IMR-90 (cell line): ENCODE data around the gene ORC6. TPM values are rescaled to one million over a fixed set of nuclear protein-coding genes. Genes with fewer than 3 reads are reported as not detected.

Experiments
- ATAC-seq: fragments of 200-7000 bp; cut with Tn5 transposase; 2 replicates; pipeline ENCODE4 v1.9.1; 2020; ENCODE audit warnings: low read depth, mild to moderate bottlenecking, moderate library complexity
- BruUV-seq: library from RNA; stranded (reverse); fragments of 400-500 nt; replicated peaks from 2 replicates; lab custom pipeline; 2021; lab: Mats Ljungman, UMichigan
- CTCF ChIA-PET: fragments of 300-600 bp; formaldehyde crosslinking; extraction: SDS; loops from one replicate; lab custom pipeline; 2021; ENCODE audit warnings: antibody characterized with exemption; lab: Yijun Ruan, JAX
- POLR2A ChIA-PET: fragments of 300-600 bp; sonication (Branson Sonifier 250); formaldehyde crosslinking; loops from one replicate; lab custom pipeline; 2022; ENCODE audit warnings: antibody characterized with exemption; ENCODE audit not compliant: unreplicated experiment; lab: Charles Lee
- DNase-seq: peaks from one replicate; pipeline ENCODE4 v3.0.0; 2013
- H2AFZ ChIP-seq: replicated peaks from 2 replicates; pipeline ENCODE3; 2013; ENCODE audit warnings: low read length, mild to moderate bottlenecking; ENCODE audit not compliant: poor library complexity
- H2AK5ac ChIP-seq: 2 replicates; pipeline ENCODE4 v1.6.1; 2013; ENCODE audit warnings: low read depth, low read length, inconsistent platforms
- H2AK9ac ChIP-seq: replicated peaks from 2 replicates; pipeline ENCODE3; 2013; ENCODE audit warnings: mild to moderate bottlenecking, low read depth, low read length, moderate library complexity; ENCODE audit not compliant: poor library complexity
- H2BK120ac ChIP-seq: 2 replicates; pipeline ENCODE4 v1.6.1; 2013; ENCODE audit warnings: low read depth, low read length, inconsistent platforms
- H2BK15ac ChIP-seq: 3 replicates; pipeline ENCODE4 v1.6.1; 2013; ENCODE audit warnings: low read depth, low read length, inconsistent platforms
- H2BK20ac ChIP-seq: 2 replicates; pipeline ENCODE4 v1.6.1; 2013; ENCODE audit warnings: low read depth, mild to moderate bottlenecking, inconsistent platforms, low read length, moderate library complexity
- H2BK5ac ChIP-seq: 2 replicates; pipeline ENCODE4 v1.6.1; 2013; ENCODE audit warnings: mild to moderate bottlenecking, low read depth, low read length, inconsistent platforms; ENCODE audit not compliant: poor library complexity, severe bottlenecking
- H3K14ac ChIP-seq: replicated peaks from 2 replicates; pipeline ENCODE4 v1.6.1; 2013; ENCODE audit warnings: low read depth, low read length, inconsistent platforms
- H3K18ac ChIP-seq: 2 replicates; pipeline ENCODE4 v1.6.1; 2013; ENCODE audit warnings: low read depth, low read length, control low read depth
- H3K23ac ChIP-seq: 2 replicates; pipeline ENCODE4 v1.6.1; 2013; ENCODE audit warnings: low read depth, low read length, inconsistent platforms
- H3K27ac ChIP-seq: 2 replicates; pipeline ENCODE4 v1.5.1; 2013; ENCODE audit warnings: mild to moderate bottlenecking, control low read depth, low read length; ENCODE audit not compliant: insufficient read depth
- H3K27me3 ChIP-seq: 2 replicates; pipeline ENCODE4 v1.6.1; 2013; ENCODE audit warnings: low read length; ENCODE audit not compliant: control insufficient read depth, insufficient read depth
- H3K36me3 ChIP-seq: 2 replicates; pipeline ENCODE4 v1.6.1; 2013; ENCODE audit warnings: low read length, mixed read lengths; ENCODE audit not compliant: control insufficient read depth, insufficient read depth
- H3K4ac ChIP-seq: 2 replicates; pipeline ENCODE4 v1.6.1; 2013; ENCODE audit warnings: low read depth, low read length, inconsistent platforms
- H3K4me1 ChIP-seq: 2 replicates; pipeline ENCODE4 v1.6.1; 2013; ENCODE audit warnings: low read length, mixed read lengths; ENCODE audit not compliant: control insufficient read depth, insufficient read depth
- H3K4me2 ChIP-seq: 2 replicates; pipeline ENCODE4 v1.6.1; 2013; ENCODE audit warnings: low read depth, mild to moderate bottlenecking, control low read depth, low read length, moderate library complexity
- H3K4me3 ChIP-seq: 2 replicates; pipeline ENCODE4 v1.5.1; 2013; ENCODE audit warnings: low read depth, mild to moderate bottlenecking, control low read depth, low read length, moderate library complexity; ENCODE audit not compliant: insufficient read depth
- H3K56ac ChIP-seq: 2 replicates; pipeline ENCODE4 v1.6.1; 2013; ENCODE audit warnings: low read length, inconsistent platforms; ENCODE audit not compliant: insufficient read depth; ENCODE audit errors: extremely low read depth
- H3K79me1 ChIP-seq, 2 experiments: 2 replicates each; pipeline ENCODE4 v1.6.1; 2013; ENCODE audit warnings: low read length in 2 of 2, inconsistent platforms in 1 of 2, low read depth in 1 of 2
- H3K9ac ChIP-seq: 2 replicates; pipeline ENCODE4 v1.6.1; 2013; ENCODE audit warnings: low read depth, low read length, control low read depth
- H3K9me1 ChIP-seq: 2 replicates; pipeline ENCODE4 v1.6.1; 2013; ENCODE audit warnings: low read length, inconsistent platforms; ENCODE audit not compliant: insufficient read depth
- H3K9me3 ChIP-seq: 2 replicates; pipeline ENCODE4 v1.6.1; 2013; ENCODE audit warnings: low read length; ENCODE audit not compliant: control insufficient read depth, insufficient read depth
- H4K20me1 ChIP-seq: 2 replicates; pipeline ENCODE4 v1.6.1; 2013; ENCODE audit warnings: low read length, inconsistent platforms; ENCODE audit not compliant: insufficient read depth
- H4K5ac ChIP-seq: 2 replicates; pipeline ENCODE4 v1.6.1; 2013; ENCODE audit warnings: mild to moderate bottlenecking, low read depth, low read length, control low read depth
- H4K8ac ChIP-seq, 2 experiments: 2 replicates each; pipeline ENCODE4 v1.6.1; 2013; ENCODE audit warnings: low read depth in 2 of 2, low read length in 2 of 2, control low read depth in 1 of 2, inconsistent platforms in 1 of 2
- H4K91ac ChIP-seq: 2 replicates; pipeline ENCODE4 v1.6.1; 2013; ENCODE audit warnings: low read depth, low read length, inconsistent platforms; ENCODE audit not compliant: insufficient read depth
- BHLHE40 ChIP-seq: fragments of 150-350 bp; IDR thresholded peaks from 2 replicates; pipeline ENCODE4 v1.6.1; 2016; ENCODE audit warnings: mild to moderate bottlenecking, low read depth, low read length
- CEBPB ChIP-seq: IDR thresholded peaks from 2 replicates; pipeline ENCODE4 v1.6.1; 2012; ENCODE audit warnings: low read depth, low read length, improper control_type of control experiment
- CHD1 ChIP-seq: IDR thresholded peaks from 2 replicates; pipeline ENCODE4 v1.6.1; 2012; ENCODE audit warnings: low read depth, low read length, improper control_type of control experiment
- CTCF ChIP-seq: conservative IDR thresholded peaks from 2 replicates; pipeline ENCODE4 v1.5.1; 2012; ENCODE audit warnings: mild to moderate bottlenecking, low read depth, low read length, improper control_type of control experiment
- ELK1 ChIP-seq: fragments of 150-350 bp; IDR thresholded peaks from 2 replicates; pipeline ENCODE4 v1.6.1; 2016; ENCODE audit warnings: low read depth, mild to moderate bottlenecking, low read length, moderate library complexity, borderline replicate concordance
- FOS ChIP-seq: fragments of 150-350 bp; IDR thresholded peaks from 2 replicates; pipeline ENCODE4 v1.6.1; 2016; ENCODE audit warnings: low read depth, low read length
- MAFK ChIP-seq: IDR thresholded peaks from 2 replicates; pipeline ENCODE4 v1.6.1; 2012; ENCODE audit warnings: low read depth, low read length, improper control_type of control experiment
- MAZ ChIP-seq: IDR thresholded peaks from 2 replicates; pipeline ENCODE4 v1.6.1; 2012; ENCODE audit warnings: low read depth, mild to moderate bottlenecking, low read length, improper control_type of control experiment, moderate library complexity, borderline replicate concordance
- MXI1 ChIP-seq: IDR thresholded peaks from 2 replicates; pipeline ENCODE4 v1.6.1; 2012; ENCODE audit warnings: low read depth, mild to moderate bottlenecking, low read length, moderate library complexity, borderline replicate concordance
- NFE2L2 ChIP-seq: fragments of 150-350 bp; IDR thresholded peaks from 2 replicates; pipeline ENCODE4 v1.6.1; 2016; ENCODE audit warnings: low read depth, mild to moderate bottlenecking, low read length
- POLR2A ChIP-seq: IDR thresholded peaks from 2 replicates; pipeline ENCODE4 v1.6.1; 2012; ENCODE audit warnings: mild to moderate bottlenecking, low read depth, low read length
- RCOR1 ChIP-seq: IDR thresholded peaks from 2 replicates; pipeline ENCODE4 v1.6.1; 2012; ENCODE audit warnings: mild to moderate bottlenecking, low read length, improper control_type of control experiment; ENCODE audit not compliant: insufficient replicate concordance
- SMC3 ChIP-seq: fragments of 150-350 bp; IDR thresholded peaks from 2 replicates; pipeline ENCODE4 v1.6.1; 2016; ENCODE audit warnings: low read depth, mild to moderate bottlenecking, antibody characterized with exemption, low read length, moderate library complexity
- WGBS, 2 experiments: methylation state at CpG; one replicate each; pipeline versions ENCODE4 v1.1.5 to v1.1.7; 2013; ENCODE audit warnings: missing lambda C conversion rate in 2 of 2; ENCODE audit not compliant: insufficient read length in 1 of 2; ENCODE audit errors: extremely low coverage in 2 of 2; 5-methylcytosine and 5-hydroxymethylcytosine counted together
- dilution Hi-C: fragments of 300-500 bp; cut with HindIII; formaldehyde crosslinking; loops from one replicate; pipeline ENCODE4 v1.14.3; 2018; ENCODE audit warnings: low sequenced_read_pairs; ENCODE audit not compliant: unreplicated experiment
- in situ Hi-C: fragments of 300-500 bp; cut with MboI; formaldehyde crosslinking; loops from 3 replicates; pipeline ENCODE4 v1.14.3; 2019; ENCODE audit warnings: low sequenced_read_pairs, inconsistent platforms, mixed read lengths
- intact Hi-C: fragments of 100-400 bp; cut with micrococcal nuclease; formaldehyde crosslinking; loops from 2 replicates; pipeline ENCODE4 v1.10.0; 2022
- polyA plus RNA-seq, 3 experiments: library from polyadenylated mRNA; depleted of rRNA; stranded (reverse); fragments of >200 nt; gene quantifications; 2 replicates each; pipeline ENCODE4 v1.2.3, GENCODE V29; 2012; ENCODE audit warnings: low replicate concordance in 1 of 3
- total RNA-seq: library from RNA; depleted of rRNA; stranded (reverse); fragments of >200 nt; gene quantifications from 2 replicates; pipeline ENCODE4 v1.2.3, GENCODE V29; 2012

The ORC6 gene
- total and polyA plus RNA-seq, 2 of the 4 experiments (the other 2 are of a cell fraction), result 9.0 to 15.9 TPM

DNA sequence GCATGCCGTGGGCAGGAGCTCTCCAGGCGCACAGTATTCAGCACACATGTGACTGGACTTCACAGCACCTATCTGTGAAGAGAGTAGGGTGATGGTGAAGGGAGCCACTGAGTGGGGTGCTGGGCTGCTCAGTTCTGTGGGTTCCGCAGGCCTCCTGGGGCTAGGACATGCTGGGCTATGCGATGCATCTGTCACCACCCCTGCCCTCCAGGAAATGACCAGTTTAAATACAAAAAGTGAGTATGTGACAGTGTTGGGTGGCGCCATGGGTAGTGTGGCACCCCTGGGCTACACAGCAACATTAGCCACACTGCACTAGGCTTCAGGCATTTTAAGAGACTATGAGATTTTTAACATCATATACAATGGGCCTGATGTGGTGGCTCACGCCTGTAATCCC is 30.1 kb downstream of the ORC6 start:
- no peak overlapping the region for H3K4me2 ChIP-seq
- no peak overlapping the region for H3K9ac ChIP-seq
- H3K4me1 ChIP-seq, result no peaks in the 10 kb centered on the region
- H4K20me1 ChIP-seq, result no peaks in the 10 kb centered on the region
- no peak overlapping the region for H3K4ac ChIP-seq
- ChIA-PET CTCF (no interaction called here), POLR2A (no interaction called here)
- ATAC-seq, result no peak
- no peaks in the 10 kb centered on the region for H3K9me1 ChIP-seq
- H3K4me3 ChIP-seq, result no peak overlapping the region
- H3K23ac ChIP-seq, result no peak overlapping the region
- no peak overlapping the region for H3K18ac ChIP-seq
- no peak overlapping the region for H3K56ac ChIP-seq
- no peak overlapping the region for H2AK5ac ChIP-seq
- H2BK120ac ChIP-seq, result no peak overlapping the region
- no peak overlapping the region for H2AFZ ChIP-seq
- WGBS, 2 experiments, result no CpG with 5 or more reads among the region's 6 CpGs
- no peaks in the 10 kb centered on the region for H3K27me3 ChIP-seq
- DNase-seq, result no peak
- H2AK9ac ChIP-seq, result no peak overlapping the region
- no peak overlapping the region for H4K8ac ChIP-seq
- intact Hi-C loops (no loop called here), dilution Hi-C loops (no loop called here), in situ Hi-C loops (no loop called here)
- no peak overlapping the region for H4K91ac ChIP-seq
- H3K9me3 ChIP-seq, result no peaks in the 10 kb centered on the region
- no peak overlapping the region for H2BK20ac ChIP-seq
- H2BK5ac ChIP-seq, result no peak overlapping the region
- no peak overlapping the region for H3K27ac ChIP-seq
- no peak overlapping the region for H3K14ac ChIP-seq
- TF ChIP-seq CHD1 (no peak), FOS (no peak), ELK1 (no peak), MAZ (no peak), BHLHE40 (no peak), NFE2L2 (no peak), POLR2A (no peak), CTCF (no peak), RCOR1 (no peak), MXI1 (no peak), MAFK (no peak), SMC3 (no peak), CEBPB (no peak)
- H3K79me1 ChIP-seq, result no peaks in the 10 kb centered on the region
- no peak overlapping the region for H2BK15ac ChIP-seq
- no peaks in the 10 kb centered on the region for H3K36me3 ChIP-seq
- no TSS peak for BruUV-seq
- H4K5ac ChIP-seq, result no peak overlapping the region
